K562 (cell line): ENCODE measurements around the gene SHANK1. TPM values are rescaled to one million over a fixed set of nuclear protein-coding genes. Genes with fewer than 3 reads are reported as not detected.

Experiments used
- CEBPB ChIP-seq: fragments of 450-650 bp; IDR thresholded peaks from 2 replicates; pipeline ENCODE4 v1.6.1; 2016; ENCODE audit warnings: missing genetic modification characterization, missing compliant biosample characterization
- KHSRP ChIP-seq: fragments of 450-650 bp; IDR thresholded peaks from 2 replicates; pipeline ENCODE4 v1.6.1; 2017
- SMARCC2 ChIP-seq: fragments of 450-650 bp; IDR thresholded peaks from 2 replicates; pipeline ENCODE4 v1.6.1; 2017; ENCODE audit warnings: antibody characterized with exemption, moderate library complexity, mild to moderate bottlenecking, low read depth
- SRSF9 ChIP-seq: fragments of 200-400 bp; formaldehyde crosslinking; IDR thresholded peaks from 2 replicates; pipeline ENCODE4 v1.6.1; 2017; ENCODE audit warnings: low read depth, low read length, borderline replicate concordance
- ZHX1 ChIP-seq: fragments of 150-350 bp; conservative IDR thresholded peaks from 2 replicates; pipeline ENCODE4 v1.6.1; 2014; ENCODE audit warnings: low read length
- ZNF174 ChIP-seq: fragments of 250-450 bp; sonication (Bioruptor Pico); IDR thresholded peaks from 2 replicates; pipeline ENCODE4 v1.4.0; 2020; ENCODE audit warnings: mild to moderate bottlenecking
- ZNF184 ChIP-seq: sonication (generic); formaldehyde crosslinking; IDR thresholded peaks from 2 replicates; pipeline ENCODE4 v1.5.0; 2020; ENCODE audit warnings: missing genetic modification reagents
- ZNF408 ChIP-seq: fragments of 250-450 bp; sonication (Bioruptor Pico); IDR thresholded peaks from 2 replicates; pipeline ENCODE4 v1.4.0; 2020; ENCODE audit warnings: low read depth, mild to moderate bottlenecking, moderate library complexity
- polyA plus RNA-seq, 8 experiments: library from polyadenylated mRNA; depleted of rRNA in 4 of 8; stranded (reverse) in 5 of 8; unstranded in 3 of 8; fragments of >200 nt; fragmentation: Nextera tagmentation in 2 of 8; fragmentation: Illumina TruSeq in 1 of 8; extraction: Ambion mirVana in 2 of 8; extraction: Trizol in 1 of 8; gene quantifications; 2 replicates each; pipeline versions ENCODE4 v1.2.1 to v1.2.3, GENCODE V29; 2011 to 2014; ENCODE audit warnings: inconsistent platforms in 1 of 8, missing spikeins in 1 of 8
- total RNA-seq, 7 experiments: library from RNA; depleted of rRNA in 6 of 7; stranded (reverse); fragments of >200 nt in 6 of 7; fragmentation: Illumina TruSeq in 2 of 7; extraction: Trizol in 2 of 7; gene quantifications; 2 replicates each; pipeline versions ENCODE4 v1.2.1 to v1.2.3, GENCODE V29; 2011 to 2021; ENCODE audit warnings: low replicate concordance in 1 of 7
- TF ChIP-seq, protein P1 (sequence below): fragments of 450-650 bp; IDR thresholded peaks from 2 replicates; pipeline ENCODE4 v1.6.1; 2016; ENCODE audit warnings: low read depth

The SHANK1 gene
- total and polyA plus RNA-seq, 9 of the 15 experiments (the other 6 are each of a cell fraction or from before 2014, with no cell fraction given): 0.33 to 1.3 (median 0.55) TPM; not detected in 2

DNA sequence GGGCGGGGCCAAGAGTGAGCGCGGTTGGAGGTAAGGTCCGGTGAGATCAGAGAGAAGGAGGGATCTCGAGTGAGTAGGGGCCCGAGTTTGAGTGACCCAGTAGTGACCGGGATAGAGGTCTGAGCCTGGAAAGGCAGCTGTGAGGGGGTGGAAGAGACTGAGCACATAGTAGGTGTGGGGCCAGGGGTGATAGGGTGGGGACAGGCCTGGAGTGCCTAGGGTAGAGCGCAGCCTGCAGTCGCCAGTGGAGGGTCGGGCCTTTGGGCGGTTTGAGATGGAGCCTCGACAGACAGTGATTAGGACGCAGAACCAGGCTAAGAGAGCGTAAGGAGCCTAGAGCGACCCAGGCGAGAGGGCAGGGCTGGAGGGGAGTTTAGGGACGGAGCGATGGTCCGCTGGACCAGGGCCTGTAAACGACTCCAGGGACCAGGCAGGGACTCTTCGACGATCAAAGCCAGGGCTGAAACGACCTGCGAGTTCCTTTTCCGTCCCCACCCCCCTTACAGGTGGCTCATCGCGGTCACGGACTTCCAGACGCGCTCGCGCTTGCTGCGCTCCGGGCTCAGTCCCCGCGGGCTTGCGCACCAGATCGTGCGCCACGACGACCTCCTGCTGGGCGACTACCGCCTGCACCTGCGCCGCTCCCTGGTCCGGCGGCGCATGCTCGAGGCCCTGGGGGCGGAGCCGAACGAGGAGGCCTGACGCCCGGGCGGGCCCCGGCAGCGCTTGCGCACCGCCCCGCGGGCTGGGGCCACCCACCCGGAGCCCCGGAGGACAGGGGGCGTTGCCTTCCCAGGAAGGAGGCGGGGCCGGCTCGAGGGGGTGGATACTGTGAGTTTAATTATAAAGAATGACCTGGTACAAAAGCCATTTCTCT is 60.9 kb downstream of the SHANK1 start (continued):
- TF ChIP-seq, protein P1, sequence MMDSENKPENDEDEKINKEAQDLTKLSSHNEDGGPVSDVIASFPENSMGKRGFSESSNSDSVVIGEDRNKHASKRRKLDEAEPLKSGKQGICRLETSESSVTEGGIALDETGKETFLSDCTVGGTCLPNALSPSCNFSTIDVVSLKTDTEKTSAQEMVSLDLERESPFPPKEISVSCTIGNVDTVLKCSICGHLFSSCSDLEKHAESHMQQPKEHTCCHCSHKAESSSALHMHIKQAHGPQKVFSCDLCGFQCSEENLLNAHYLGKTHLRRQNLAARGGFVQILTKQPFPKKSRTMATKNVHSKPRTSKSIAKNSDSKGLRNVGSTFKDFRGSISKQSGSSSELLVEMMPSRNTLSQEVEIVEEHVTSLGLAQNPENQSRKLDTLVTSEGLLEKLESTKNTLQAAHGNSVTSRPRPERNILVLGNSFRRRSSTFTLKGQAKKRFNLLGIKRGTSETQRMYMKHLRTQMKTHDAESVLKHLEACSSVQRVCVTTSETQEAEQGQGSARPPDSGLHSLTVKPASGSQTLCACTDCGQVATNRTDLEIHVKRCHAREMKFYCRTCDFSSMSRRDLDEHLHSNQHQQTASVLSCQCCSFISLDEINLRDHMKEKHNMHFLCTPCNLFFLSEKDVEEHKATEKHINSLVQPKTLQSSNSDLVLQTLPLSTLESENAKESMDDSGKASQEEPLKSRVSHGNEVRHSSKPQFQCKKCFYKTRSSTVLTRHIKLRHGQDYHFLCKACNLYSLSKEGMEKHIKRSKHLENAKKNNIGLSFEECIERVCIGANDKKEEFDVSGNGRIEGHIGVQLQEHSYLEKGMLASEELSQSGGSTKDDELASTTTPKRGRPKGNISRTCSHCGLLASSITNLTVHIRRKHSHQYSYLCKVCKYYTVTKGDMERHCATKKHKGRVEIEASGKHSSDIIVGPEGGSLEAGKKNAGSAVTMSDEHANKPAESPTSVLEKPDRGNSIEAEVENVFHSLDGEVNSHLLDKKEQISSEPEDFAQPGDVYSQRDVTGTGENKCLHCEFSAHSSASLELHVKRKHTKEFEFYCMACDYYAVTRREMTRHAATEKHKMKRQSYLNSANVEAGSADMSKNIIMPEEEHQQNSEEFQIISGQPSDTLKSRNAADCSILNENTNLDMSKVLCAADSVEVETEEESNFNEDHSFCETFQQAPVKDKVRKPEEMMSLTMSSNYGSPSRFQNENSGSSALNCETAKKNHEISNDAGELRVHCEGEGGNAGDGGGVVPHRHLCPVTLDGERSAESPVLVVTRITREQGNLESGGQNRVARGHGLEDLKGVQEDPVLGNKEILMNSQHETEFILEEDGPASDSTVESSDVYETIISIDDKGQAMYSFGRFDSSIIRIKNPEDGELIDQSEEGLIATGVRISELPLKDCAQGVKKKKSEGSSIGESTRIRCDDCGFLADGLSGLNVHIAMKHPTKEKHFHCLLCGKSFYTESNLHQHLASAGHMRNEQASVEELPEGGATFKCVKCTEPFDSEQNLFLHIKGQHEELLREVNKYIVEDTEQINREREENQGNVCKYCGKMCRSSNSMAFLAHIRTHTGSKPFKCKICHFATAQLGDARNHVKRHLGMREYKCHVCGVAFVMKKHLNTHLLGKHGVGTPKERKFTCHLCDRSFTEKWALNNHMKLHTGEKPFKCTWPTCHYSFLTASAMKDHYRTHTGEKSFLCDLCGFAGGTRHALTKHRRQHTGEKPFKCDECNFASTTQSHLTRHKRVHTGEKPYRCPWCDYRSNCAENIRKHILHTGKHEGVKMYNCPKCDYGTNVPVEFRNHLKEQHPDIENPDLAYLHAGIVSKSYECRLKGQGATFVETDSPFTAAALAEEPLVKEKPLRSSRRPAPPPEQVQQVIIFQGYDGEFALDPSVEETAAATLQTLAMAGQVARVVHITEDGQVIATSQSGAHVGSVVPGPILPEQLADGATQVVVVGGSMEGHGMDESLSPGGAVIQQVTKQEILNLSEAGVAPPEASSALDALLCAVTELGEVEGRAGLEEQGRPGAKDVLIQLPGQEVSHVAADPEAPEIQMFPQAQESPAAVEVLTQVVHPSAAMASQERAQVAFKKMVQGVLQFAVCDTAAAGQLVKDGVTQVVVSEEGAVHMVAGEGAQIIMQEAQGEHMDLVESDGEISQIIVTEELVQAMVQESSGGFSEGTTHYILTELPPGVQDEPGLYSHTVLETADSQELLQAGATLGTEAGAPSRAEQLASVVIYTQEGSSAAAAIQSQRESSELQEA: no peak; the same call in 1 of the 2 replicates
- TF ChIP-seq ZNF184 (CRISPR knock-in tag) (no peak), ZHX1 (no peak), CEBPB (tag) (no peak), ZNF174 (no peak), SRSF9 (no peak), KHSRP (no peak), ZNF408 (CRISPR knock-in tag) (no peak), SMARCC2 (no peak)
